ENCODE measurements around the gene CDKAL1.
"Not testable (repeated sequence)": the region's sequence is repeated elsewhere in the genome, so short reads cannot be mapped to it uniquely, and the experiment has no call there.

CDKAL1 gene

GRCh38 chr6:20712011-20712410 is 177.8 kb downstream of the CDKAL1 start:
- DNase-seq: no peak

- no peak for DNase-seq
These were observed 181.0 kb downstream of the CDKAL1 start for GRCh38 chr6:20715135-20715806.

- DNase-seq: no peak
These were observed 182.6 kb downstream of the CDKAL1 start for GRCh38 chr6:20716865-20717264.

GRCh38 chr6:20717743-20718142 is 183.5 kb downstream of the CDKAL1 start:
- peak; percentile 33 for DNase-seq

- no peak for DNase-seq
These were observed 184.7 kb downstream of the CDKAL1 start for GRCh38 chr6:20718705-20719653.

GRCh38 chr6:20719980-20720379 is 185.7 kb downstream of the CDKAL1 start:
- DNase-seq: no peak

GRCh38 chr6:20721121-20721520 is 186.9 kb downstream of the CDKAL1 start:
- not testable (repeated sequence) for DNase-seq

- no peak for DNase-seq
These were observed 188.2 kb downstream of the CDKAL1 start for GRCh38 chr6:20722455-20722854.

- DNase-seq: no peak
These were observed 189.0 kb downstream of the CDKAL1 start for GRCh38 chr6:20723236-20723635.

GRCh38 chr6:20724443-20725190 is 190.4 kb downstream of the CDKAL1 start:
- DNase-seq: no peak

- DNase-seq: not testable (repeated sequence)
These were observed 191.0 kb downstream of the CDKAL1 start for GRCh38 chr6:20725235-20725634.

- no peak for DNase-seq
These were observed 194.8 kb downstream of the CDKAL1 start for GRCh38 chr6:20729086-20729485.

- not testable (repeated sequence) for DNase-seq
These were observed 198.1 kb downstream of the CDKAL1 start for GRCh38 chr6:20732362-20732761.

GRCh38 chr6:20732896-20733295 is 198.6 kb downstream of the CDKAL1 start:
- no peak for DNase-seq

- DNase-seq: no peak
These were observed 203.7 kb downstream of the CDKAL1 start for GRCh38 chr6:20737912-20738311.

- no peak for DNase-seq
These were observed 205.8 kb downstream of the CDKAL1 start for GRCh38 chr6:20740088-20740487.

GRCh38 chr6:20740727-20741126 is 206.5 kb downstream of the CDKAL1 start:
- DNase-seq: no peak

GRCh38 chr6:20741490-20741889 is 207.2 kb downstream of the CDKAL1 start:
- DNase-seq: no peak

- no peak for DNase-seq
These were observed 210.8 kb downstream of the CDKAL1 start for GRCh38 chr6:20744911-20745557.

- DNase-seq: no peak
These were observed 211.8 kb downstream of the CDKAL1 start for GRCh38 chr6:20746024-20746423.

- no peak for DNase-seq
These were observed 212.7 kb downstream of the CDKAL1 start for GRCh38 chr6:20746805-20747558.

- no peak for DNase-seq
These were observed 213.7 kb downstream of the CDKAL1 start for GRCh38 chr6:20747991-20748390.

All from NCI-H510A (cell line).